DOHH2 (cell line): Measurements from ENCODE around the gene LURAP1L.
"Not testable (repeated sequence)": the region's sequence is repeated elsewhere in the genome, so short reads cannot be mapped to it uniquely, and the experiment has no call there.

Source experiments
- H3F3A ChIP-seq: fragments of 200-600 bp; sonication (generic), shearing (Covaris generic); 2 replicates; pipeline ENCODE4 v1.6.0; 2016; ENCODE audit warnings: antibody characterized with exemption, mild to moderate bottlenecking; ENCODE audit not compliant: control insufficient read depth, insufficient read depth
- H3K27ac ChIP-seq: fragments of 200-600 bp; sonication (generic); 2 replicates; pipeline ENCODE4 v1.5.1; 2014; ENCODE audit warnings: low read depth, mild to moderate bottlenecking, low read length, moderate library complexity
- H3K27me3 ChIP-seq: fragments of 200-600 bp; sonication (generic); 2 replicates; pipeline ENCODE4 v1.6.1; 2014; ENCODE audit warnings: mild to moderate bottlenecking, low read length, mixed read lengths; ENCODE audit not compliant: control insufficient read depth
- H3K36me3 ChIP-seq: fragments of 200-600 bp; sonication (generic); 2 replicates; pipeline ENCODE4 v1.6.1; 2014; ENCODE audit warnings: mild to moderate bottlenecking, low read length, moderate library complexity, mixed read lengths; ENCODE audit not compliant: control insufficient read depth
- H3K4me1 ChIP-seq: fragments of 200-600 bp; sonication (generic); 2 replicates; pipeline ENCODE4 v1.6.1; 2014; ENCODE audit warnings: mild to moderate bottlenecking, low read length, mixed read lengths; ENCODE audit not compliant: control insufficient read depth
- H3K4me2 ChIP-seq: fragments of 200-600 bp; sonication (generic); 2 replicates; pipeline ENCODE4 v1.6.0; 2014; ENCODE audit warnings: mild to moderate bottlenecking, low read length, moderate library complexity
- H3K4me3 ChIP-seq: fragments of 200-600 bp; sonication (generic); 2 replicates; pipeline ENCODE4 v1.5.1; 2014; ENCODE audit warnings: mild to moderate bottlenecking, low read length, mixed read lengths
- H3K79me2 ChIP-seq: fragments of 200-600 bp; sonication (generic); 2 replicates; pipeline ENCODE4 v1.6.1; 2014; ENCODE audit warnings: mild to moderate bottlenecking, low read length, mixed read lengths; ENCODE audit not compliant: control insufficient read depth
- H3K9me2 ChIP-seq: fragments of 200-600 bp; sonication (generic); replicated peaks from 2 replicates; pipeline ENCODE4 v1.6.1; 2014; ENCODE audit warnings: mild to moderate bottlenecking, low read length, mixed read lengths; ENCODE audit not compliant: control insufficient read depth
- H3K9me3 ChIP-seq: fragments of 200-600 bp; sonication (generic); 2 replicates; pipeline ENCODE4 v1.6.1; 2014; ENCODE audit warnings: antibody characterized with exemption, low read length, mixed read lengths; ENCODE audit not compliant: control insufficient read depth, insufficient read depth
- H4K20me1 ChIP-seq: fragments of 200-600 bp; sonication (generic); 2 replicates; pipeline ENCODE4 v1.6.0; 2014; ENCODE audit warnings: low read depth, mild to moderate bottlenecking, antibody characterized with exemption, low read length, moderate library complexity; ENCODE audit not compliant: control insufficient read depth, insufficient read depth
- EZH2phosphoT487 ChIP-seq: fragments of 200-600 bp; sonication (generic); IDR thresholded peaks from 2 replicates; pipeline ENCODE4 v1.6.1; 2017; ENCODE audit warnings: borderline replicate concordance, mild to moderate bottlenecking, antibody characterized with exemption, low read length, moderate library complexity, mixed read lengths
- TF ChIP-seq, protein P1 (sequence below): fragments of 200-600 bp; sonication (generic); IDR thresholded peaks from one replicate; pipeline ENCODE4 v1.5.1; 2014; ENCODE audit warnings: antibody characterized with exemption, mild to moderate bottlenecking, low read depth, low read length; ENCODE audit not compliant: poor library complexity, severe bottlenecking

The LURAP1L gene

DNA sequence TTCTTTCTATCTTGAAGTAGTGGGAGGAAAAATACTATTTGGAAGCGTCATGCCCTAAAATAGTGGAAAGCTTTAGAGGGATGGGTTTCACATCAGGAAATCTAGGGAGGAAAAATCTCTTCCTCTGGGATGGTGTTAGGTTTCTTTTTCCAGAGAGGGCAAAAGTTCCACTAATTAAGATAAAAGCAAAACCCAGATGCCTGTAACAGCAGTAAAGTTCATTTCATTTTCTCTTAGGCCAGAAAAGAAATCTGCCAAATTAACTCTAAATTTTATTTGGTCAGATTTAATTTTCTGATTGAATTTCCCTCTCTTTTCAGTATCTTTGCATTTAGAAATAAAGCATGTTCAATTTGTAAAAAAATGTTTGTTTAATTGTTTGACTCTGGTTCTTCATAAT is 88.8 kb downstream of the LURAP1L start:
- Histone ChIP-seq H4K20me1 (no peaks in the 10 kb centered on the region), H3K27me3 (no peaks in the 10 kb centered on the region), H3K4me3 (no peak overlapping the region), H3K9me2 (no peaks in the 10 kb centered on the region), H3K4me2 (no peak overlapping the region), H3K79me2 (no peaks in the 10 kb centered on the region), H3K9me3 (no peaks in the 10 kb centered on the region), H3K4me1 (no peaks in the 10 kb centered on the region), H3K27ac (no peak overlapping the region), H3F3A (no peaks in the 10 kb centered on the region), H3K36me3 (no peaks in the 10 kb centered on the region)
- TF ChIP-seq EZH2phosphoT487 = no peak
- TF ChIP-seq, protein P1, sequence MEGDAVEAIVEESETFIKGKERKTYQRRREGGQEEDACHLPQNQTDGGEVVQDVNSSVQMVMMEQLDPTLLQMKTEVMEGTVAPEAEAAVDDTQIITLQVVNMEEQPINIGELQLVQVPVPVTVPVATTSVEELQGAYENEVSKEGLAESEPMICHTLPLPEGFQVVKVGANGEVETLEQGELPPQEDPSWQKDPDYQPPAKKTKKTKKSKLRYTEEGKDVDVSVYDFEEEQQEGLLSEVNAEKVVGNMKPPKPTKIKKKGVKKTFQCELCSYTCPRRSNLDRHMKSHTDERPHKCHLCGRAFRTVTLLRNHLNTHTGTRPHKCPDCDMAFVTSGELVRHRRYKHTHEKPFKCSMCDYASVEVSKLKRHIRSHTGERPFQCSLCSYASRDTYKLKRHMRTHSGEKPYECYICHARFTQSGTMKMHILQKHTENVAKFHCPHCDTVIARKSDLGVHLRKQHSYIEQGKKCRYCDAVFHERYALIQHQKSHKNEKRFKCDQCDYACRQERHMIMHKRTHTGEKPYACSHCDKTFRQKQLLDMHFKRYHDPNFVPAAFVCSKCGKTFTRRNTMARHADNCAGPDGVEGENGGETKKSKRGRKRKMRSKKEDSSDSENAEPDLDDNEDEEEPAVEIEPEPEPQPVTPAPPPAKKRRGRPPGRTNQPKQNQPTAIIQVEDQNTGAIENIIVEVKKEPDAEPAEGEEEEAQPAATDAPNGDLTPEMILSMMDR = no peak

DNA sequence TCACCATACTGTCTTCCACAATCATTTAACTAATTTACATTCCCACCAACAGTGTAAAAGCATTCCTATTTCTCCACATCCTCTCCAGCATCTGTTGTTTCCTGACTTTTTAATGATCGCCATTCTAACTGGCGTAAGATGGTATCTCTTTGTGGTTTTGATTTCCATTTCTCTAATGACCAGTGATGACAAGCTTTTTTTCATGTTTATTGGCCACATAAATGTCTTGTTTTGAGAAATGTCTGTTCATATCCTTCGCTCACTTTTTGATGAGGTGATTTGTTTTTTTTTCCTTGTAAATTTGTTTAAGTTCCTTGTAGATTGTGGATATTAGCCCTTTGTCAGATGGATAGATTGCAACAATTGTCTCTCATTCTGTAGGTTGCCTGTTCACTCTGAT is 90.6 kb downstream of the LURAP1L start:
- not testable (repeated sequence) for H3K9me3 ChIP-seq, H3K36me3 ChIP-seq, H3K4me2 ChIP-seq, H3K9me2 ChIP-seq, H3K79me2 ChIP-seq, H3K4me1 ChIP-seq, H3K4me3 ChIP-seq, H3K27me3 ChIP-seq, H3F3A ChIP-seq, H3K27ac ChIP-seq, H4K20me1 ChIP-seq
